A549 (cell line): ENCODE measurements around the gene ATP8A2. TPM values are rescaled to one million over a fixed set of nuclear protein-coding genes. Genes with fewer than 3 reads are reported as not detected.

Experiments
- ATAC-seq, 2 experiments: fragments of 200-7000 bp in 1 of 2; fragments of >200 bp in 1 of 2; cut with Nextera tagmentation in 1 of 2; cut with Tn5 transposase in 1 of 2; 3 replicates each; pipeline versions ENCODE4 v1.8.0 to v1.9.1; 2018 to 2020; ENCODE audit warnings: mild to moderate bottlenecking in 1 of 2, moderate library complexity in 1 of 2
- CTCF ChIA-PET: fragments of 300-600 bp; sonication (Branson Sonifier 250); formaldehyde crosslinking; extraction: SDS; loops from one replicate; lab custom pipeline; 2021; ENCODE audit warnings: antibody characterized with exemption, inconsistent platforms; lab: Yijun Ruan, JAX
- POLR2A ChIA-PET: fragments of 350-600 bp; formaldehyde crosslinking; extraction: SDS; loops from one replicate; lab custom pipeline; 2021; ENCODE audit warnings: antibody characterized with exemption, inconsistent platforms; lab: Yijun Ruan, JAX
- DNase-seq, 2 experiments: peaks; one replicate each; pipeline versions ENCODE4 v3.0.0 to v3.0.0-alpha.2; 2011 to 2016; ENCODE audit warnings: low read depth in 1 of 2, low spot score in 1 of 2
- FAIRE-seq: peaks from 2 replicates; lab custom pipeline; 2011; peaks lifted over from hg19 to GRCh38; lab: Jason Lieb, UNC
- H3K27ac ChIP-seq, 2 experiments: fragments of >200 bp; sonication (Bioruptor Twin); formaldehyde crosslinking; 3 replicates each; pipeline ENCODE4 v1.5.1; 2016 to 2017
- H3K4me1 ChIP-seq: fragments of >200 bp; sonication (Bioruptor Twin); formaldehyde crosslinking; 3 replicates; pipeline ENCODE4 v1.6.1; 2016
- H3K4me2 ChIP-seq: fragments of >200 bp; sonication (Bioruptor Twin); formaldehyde crosslinking; 3 replicates; pipeline ENCODE4 v1.6.1; 2016
- H3K4me3 ChIP-seq: fragments of >200 bp; sonication (Bioruptor Twin); formaldehyde crosslinking; 3 replicates; pipeline ENCODE4 v1.5.1; 2016
- H3K9me3 ChIP-seq: fragments of >200 bp; sonication (Bioruptor Twin); formaldehyde crosslinking; 3 replicates; pipeline ENCODE4 v1.6.1; 2016
- CBX8 ChIP-seq: fragments of 200-600 bp; sonication (generic); IDR thresholded peaks from 2 replicates; pipeline ENCODE4 v1.6.1; 2016
- CEBPB ChIP-seq, 2 experiments: fragments of >200 bp in 1 of 2; sonication (Bioruptor Twin) in 1 of 2; formaldehyde crosslinking in 1 of 2; IDR thresholded peaks; 2 replicates each; pipeline ENCODE4 v1.6.1; 2012 to 2016
- ESRRA ChIP-seq: fragments of 150-350 bp; IDR thresholded peaks from 2 replicates; pipeline ENCODE4 v1.6.1; 2014; ENCODE audit warnings: mild to moderate bottlenecking, low read length, borderline replicate concordance
- FOXS1 ChIP-seq: fragments of 250-450 bp; sonication (Bioruptor Pico); IDR thresholded peaks from 2 replicates; pipeline ENCODE4 v1.5.0; 2020; ENCODE audit warnings: mild to moderate bottlenecking, moderate library complexity
- HDAC2 ChIP-seq: fragments of 200-600 bp; sonication (generic); IDR thresholded peaks from 2 replicates; pipeline ENCODE4 v1.6.1; 2016
- JUN ChIP-seq, 2 experiments: fragments of >200 bp; sonication (Bioruptor Twin); formaldehyde crosslinking; IDR thresholded peaks; 2 replicates in 1 of 2; 3 replicates in 1 of 2; pipeline ENCODE4 v1.6.1; 2016 to 2017
- KDM1A ChIP-seq: fragments of 200-600 bp; sonication (generic); IDR thresholded peaks from 2 replicates; pipeline ENCODE4 v1.6.1; 2016; ENCODE audit warnings: low read depth, mild to moderate bottlenecking
- MAFK ChIP-seq: fragments of 450-650 bp; IDR thresholded peaks from 2 replicates; pipeline ENCODE4 v1.6.1; 2014; ENCODE audit not compliant: partially characterized antibody
- MAZ ChIP-seq: fragments of 150-350 bp; IDR thresholded peaks from 2 replicates; pipeline ENCODE4 v1.6.1; 2014; ENCODE audit warnings: antibody characterized with exemption, low read depth, low read length, borderline replicate concordance
- NFE2L2 ChIP-seq: fragments of 150-350 bp; conservative IDR thresholded peaks from 2 replicates; pipeline ENCODE4 v1.6.1; 2014; ENCODE audit warnings: low read length
- NPAS2 ChIP-seq: fragments of 250-450 bp; sonication (Bioruptor Pico); IDR thresholded peaks from 2 replicates; pipeline ENCODE4 v1.8.0; 2022; ENCODE audit warnings: mild to moderate bottlenecking, moderate library complexity, borderline replicate concordance
- POLR2A ChIP-seq: IDR thresholded peaks from 2 replicates; pipeline ENCODE4 v1.6.1; 2012; ENCODE audit warnings: mild to moderate bottlenecking, low read length
- RFX5 ChIP-seq: fragments of 450-650 bp; IDR thresholded peaks from 2 replicates; pipeline ENCODE4 v1.7.1; 2014; ENCODE audit warnings: antibody characterized with exemption, mild to moderate bottlenecking, moderate library complexity
- SMC3 ChIP-seq: fragments of >200 bp; sonication (Bioruptor Twin); formaldehyde crosslinking; IDR thresholded peaks from 3 replicates; pipeline ENCODE4 v1.6.1; 2018; ENCODE audit warnings: inconsistent platforms
- TFCP2L1 ChIP-seq: fragments of 250-450 bp; sonication (Bioruptor Pico); IDR thresholded peaks from 2 replicates; pipeline ENCODE4 v1.5.0; 2021; ENCODE audit warnings: mild to moderate bottlenecking
- TP53 ChIP-seq: fragments of 250-450 bp; sonication (Bioruptor Pico); IDR thresholded peaks from 2 replicates; pipeline ENCODE4 v1.5.0; 2021; ENCODE audit warnings: mild to moderate bottlenecking, moderate library complexity
- ZNF302 ChIP-seq: fragments of 250-450 bp; sonication (Bioruptor Pico); IDR thresholded peaks from 2 replicates; pipeline ENCODE4 v1.9.0; 2021; ENCODE audit warnings: inconsistent platforms, mild to moderate bottlenecking, moderate library complexity
- ZSCAN20 ChIP-seq: fragments of 250-450 bp; sonication (Bioruptor Pico); IDR thresholded peaks from 2 replicates; pipeline ENCODE4 v1.8.0; 2022; ENCODE audit warnings: mild to moderate bottlenecking, moderate library complexity
- WGBS: methylation state at CpG from one replicate; pipeline ENCODE4 v1.1.6; 2017; ENCODE audit errors: missing lambda C conversion rate; 5-methylcytosine and 5-hydroxymethylcytosine counted together
- polyA plus RNA-seq, 4 experiments: library from polyadenylated mRNA; depleted of rRNA in 3 of 4; stranded (reverse); fragments of >200 nt; fragmentation: RNase III in 1 of 4; extraction: RNeasy Plus Mini Kit Qiagen cat#74134 plus additional on column Dnase treatment in 1 of 4; gene quantifications; 2 replicates in 3 of 4; 3 replicates in 1 of 4; pipeline ENCODE4 v1.2.3, GENCODE V29; 2011 to 2017
- TF ChIP-seq, protein P1 (sequence below): fragments of 250-450 bp; sonication (Bioruptor Pico); IDR thresholded peaks from 2 replicates; pipeline ENCODE4 v1.5.0; 2020; ENCODE audit warnings: low read depth, mild to moderate bottlenecking, moderate library complexity
- TF ChIP-seq, protein P2 (sequence below): fragments of 150-350 bp; IDR thresholded peaks from 2 replicates; pipeline ENCODE4 v1.6.1; 2014; ENCODE audit warnings: low read depth, mild to moderate bottlenecking, low read length
- TF ChIP-seq, protein P3 (sequence below): fragments of >200 bp; sonication (Bioruptor Twin); formaldehyde crosslinking; IDR thresholded peaks from 3 replicates; pipeline ENCODE4 v1.6.1; 2016
- TF ChIP-seq, protein P4 (sequence below): IDR thresholded peaks from 2 replicates; pipeline ENCODE4 v1.6.1; 2012
- TF ChIP-seq, protein P5 (sequence below): fragments of 250-450 bp; sonication (Bioruptor Pico); IDR thresholded peaks from 2 replicates; pipeline ENCODE4 v1.5.0; 2021; ENCODE audit warnings: mild to moderate bottlenecking, moderate library complexity, borderline replicate concordance

Gene ATP8A2
- polyA plus RNA-seq, 2 of the 4 experiments (the other 2 are of a cell fraction), result 0.03 TPM; not detected in 1

DNA sequence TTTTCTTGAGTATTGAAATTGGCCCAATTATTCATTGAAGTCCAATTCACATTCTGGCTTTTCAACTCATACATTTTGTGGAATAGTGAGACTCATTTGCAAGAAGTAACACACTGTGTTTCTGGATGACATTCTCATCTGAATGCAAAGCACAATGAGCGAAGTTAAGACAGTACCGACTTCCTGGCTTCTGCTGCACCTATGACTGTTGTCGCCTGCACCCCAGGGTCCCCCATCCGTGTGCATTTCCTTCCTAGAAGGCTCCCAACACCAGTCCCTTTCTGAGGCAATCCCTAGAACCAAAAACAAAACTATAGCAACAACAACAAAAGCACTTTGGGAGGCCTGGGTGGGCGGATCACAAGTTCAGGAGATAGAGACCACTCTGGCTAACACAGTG is 496.7 kb downstream of the ATP8A2 start:
- ChIA-PET POLR2A (no interaction called here), CTCF (no interaction called here)
- no peak for ATAC-seq
- WGBS, result 26% methylated on average over 5 of the region's 5 CpGs
- Histone ChIP-seq H3K4me2 (no peak overlapping the region), H3K4me3 (no peak overlapping the region), H3K27ac (no peak overlapping the region), H3K4me1 (no peaks in the 10 kb centered on the region), H3K9me3 (no peaks in the 10 kb centered on the region)
- no peak for FAIRE-seq
- TF ChIP-seq NPAS2, result no peak
- TF ChIP-seq CEBPB (IDR thresholded peaks at IDR 0.05), result no peak
- TF ChIP-seq, protein P1, sequence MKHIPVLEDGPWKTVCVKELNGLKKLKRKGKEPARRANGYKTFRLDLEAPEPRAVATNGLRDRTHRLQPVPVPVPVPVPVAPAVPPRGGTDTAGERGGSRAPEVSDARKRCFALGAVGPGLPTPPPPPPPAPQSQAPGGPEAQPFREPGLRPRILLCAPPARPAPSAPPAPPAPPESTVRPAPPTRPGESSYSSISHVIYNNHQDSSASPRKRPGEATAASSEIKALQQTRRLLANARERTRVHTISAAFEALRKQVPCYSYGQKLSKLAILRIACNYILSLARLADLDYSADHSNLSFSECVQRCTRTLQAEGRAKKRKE (CRISPR knock-in tag), result no peak
- no peak for TF ChIP-seq ESRRA
- no peak for TF ChIP-seq POLR2A
- TF ChIP-seq TFCP2L1 (CRISPR knock-in tag), result no peak
- TF ChIP-seq ZSCAN20 (CRISPR knock-in tag), result no peak
- TF ChIP-seq, protein P2, sequence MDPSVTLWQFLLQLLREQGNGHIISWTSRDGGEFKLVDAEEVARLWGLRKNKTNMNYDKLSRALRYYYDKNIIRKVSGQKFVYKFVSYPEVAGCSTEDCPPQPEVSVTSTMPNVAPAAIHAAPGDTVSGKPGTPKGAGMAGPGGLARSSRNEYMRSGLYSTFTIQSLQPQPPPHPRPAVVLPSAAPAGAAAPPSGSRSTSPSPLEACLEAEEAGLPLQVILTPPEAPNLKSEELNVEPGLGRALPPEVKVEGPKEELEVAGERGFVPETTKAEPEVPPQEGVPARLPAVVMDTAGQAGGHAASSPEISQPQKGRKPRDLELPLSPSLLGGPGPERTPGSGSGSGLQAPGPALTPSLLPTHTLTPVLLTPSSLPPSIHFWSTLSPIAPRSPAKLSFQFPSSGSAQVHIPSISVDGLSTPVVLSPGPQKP, result no peak
- no peak for DNase-seq

DNA sequence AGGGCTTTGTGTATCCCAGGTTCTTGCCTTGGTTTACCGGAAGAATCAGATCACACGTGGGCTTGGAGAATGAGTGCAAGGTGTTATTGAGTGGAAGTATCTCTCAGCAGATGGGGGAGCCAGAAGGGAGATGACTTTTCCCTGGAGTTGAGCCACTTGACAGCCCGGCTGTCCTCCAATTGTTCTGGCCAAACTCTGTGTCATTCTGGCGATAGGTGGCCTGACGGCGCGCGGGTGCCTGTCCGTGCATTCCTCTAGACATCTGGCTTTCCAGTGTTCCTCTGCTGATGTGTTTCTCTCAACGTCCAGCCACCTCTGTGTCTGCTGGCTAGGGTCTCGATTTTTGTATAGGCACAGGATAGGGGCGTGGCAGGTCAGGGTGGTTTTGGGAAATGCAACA is 498.2 kb downstream of the ATP8A2 start:
- ChIA-PET CTCF (no interaction called here), POLR2A (no interaction called here)
- Histone ChIP-seq H3K9me3 (no peaks in the 10 kb centered on the region), H3K4me3 (no peak overlapping the region), H3K4me1 (no peaks in the 10 kb centered on the region), H3K27ac (no peak overlapping the region), H3K4me2 (no peak overlapping the region)
- ATAC-seq (no peak), DNase-seq (no peak), FAIRE-seq (no peak)
- 54% methylated on average over 11 of the region's 12 CpGs for WGBS
- TF ChIP-seq NFE2L2 (no peak), ESRRA (no peak), RFX5 (no peak), CEBPB (IDR thresholded peaks at IDR 0.05) (no peak), NPAS2 (no peak), KDM1A (no peak), ZNF302 (CRISPR knock-in tag) (no peak), TP53 (CRISPR knock-in tag) (no peak), JUN (IDR thresholded peaks at IDR 0.05) (no peak), MAZ (no peak), POLR2A (no peak), MAFK (no peak), FOXS1 (CRISPR knock-in tag) (no peak), SMC3 (no peak)
- TF ChIP-seq, protein P3, sequence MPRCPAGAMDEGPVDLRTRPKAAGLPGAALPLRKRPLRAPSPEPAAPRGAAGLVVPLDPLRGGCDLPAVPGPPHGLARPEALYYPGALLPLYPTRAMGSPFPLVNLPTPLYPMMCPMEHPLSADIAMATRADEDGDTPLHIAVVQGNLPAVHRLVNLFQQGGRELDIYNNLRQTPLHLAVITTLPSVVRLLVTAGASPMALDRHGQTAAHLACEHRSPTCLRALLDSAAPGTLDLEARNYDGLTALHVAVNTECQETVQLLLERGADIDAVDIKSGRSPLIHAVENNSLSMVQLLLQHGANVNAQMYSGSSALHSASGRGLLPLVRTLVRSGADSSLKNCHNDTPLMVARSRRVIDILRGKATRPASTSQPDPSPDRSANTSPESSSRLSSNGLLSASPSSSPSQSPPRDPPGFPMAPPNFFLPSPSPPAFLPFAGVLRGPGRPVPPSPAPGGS, result no peak
- TF ChIP-seq, protein P4, sequence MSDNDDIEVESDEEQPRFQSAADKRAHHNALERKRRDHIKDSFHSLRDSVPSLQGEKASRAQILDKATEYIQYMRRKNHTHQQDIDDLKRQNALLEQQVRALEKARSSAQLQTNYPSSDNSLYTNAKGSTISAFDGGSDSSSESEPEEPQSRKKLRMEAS, result no peak

DNA sequence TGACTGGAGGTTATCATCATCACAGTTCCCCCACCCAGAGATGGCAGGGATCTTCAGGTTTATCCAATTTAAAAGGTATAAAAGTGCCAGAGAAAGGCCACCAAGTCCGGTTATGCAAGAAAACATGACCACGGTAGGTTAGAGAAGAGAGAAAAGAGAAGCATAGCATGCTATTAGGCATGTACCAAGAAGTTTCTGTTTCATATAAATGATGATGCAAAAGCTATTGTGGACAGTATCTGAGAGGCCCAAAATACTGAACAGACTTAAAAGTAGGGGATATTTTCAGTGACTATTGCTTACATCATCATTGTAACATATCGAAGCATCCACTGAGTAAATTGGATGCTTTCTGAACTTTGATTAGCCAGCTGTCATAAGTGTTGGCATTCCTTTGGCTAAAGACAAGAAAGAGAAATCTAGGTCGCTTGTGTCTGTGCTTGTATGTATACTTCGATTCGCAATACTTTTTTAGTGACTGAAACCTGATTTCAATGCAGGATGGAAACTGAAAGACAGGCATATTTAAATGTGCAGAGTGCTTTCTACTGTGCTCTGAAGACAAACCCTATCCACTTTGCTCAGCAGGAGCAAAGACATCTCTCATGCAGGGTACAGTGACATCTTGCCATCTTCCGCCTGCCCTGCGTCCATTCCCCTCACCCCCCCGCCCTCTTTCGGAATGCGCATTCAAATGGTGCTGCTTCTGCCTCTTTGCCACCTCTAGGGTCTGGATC is 499.8 kb downstream of the ATP8A2 start:
- Histone ChIP-seq H3K4me3 (no peak overlapping the region), H3K4me2 (no peak overlapping the region), H3K9me3 (no peaks in the 10 kb centered on the region), H3K27ac (no peak overlapping the region), H3K4me1 (no peaks in the 10 kb centered on the region)
- WGBS, result 40% methylated on average over 8 of the region's 11 CpGs
- CTCF ChIA-PET, result no interaction called here
- POLR2A ChIA-PET, result no interaction called here
- FAIRE-seq (no peak), ATAC-seq (no peak), DNase-seq (no peak)
- no peak for TF ChIP-seq HDAC2
- TF ChIP-seq, protein P1 (CRISPR knock-in tag), result no peak
- TF ChIP-seq FOXS1 (CRISPR knock-in tag), result no peak
- TF ChIP-seq CBX8, result no peak
- no peak for TF ChIP-seq CEBPB (IDR thresholded peaks at IDR 0.05)
- TF ChIP-seq, protein P3, result no peak
- TF ChIP-seq, protein P5, sequence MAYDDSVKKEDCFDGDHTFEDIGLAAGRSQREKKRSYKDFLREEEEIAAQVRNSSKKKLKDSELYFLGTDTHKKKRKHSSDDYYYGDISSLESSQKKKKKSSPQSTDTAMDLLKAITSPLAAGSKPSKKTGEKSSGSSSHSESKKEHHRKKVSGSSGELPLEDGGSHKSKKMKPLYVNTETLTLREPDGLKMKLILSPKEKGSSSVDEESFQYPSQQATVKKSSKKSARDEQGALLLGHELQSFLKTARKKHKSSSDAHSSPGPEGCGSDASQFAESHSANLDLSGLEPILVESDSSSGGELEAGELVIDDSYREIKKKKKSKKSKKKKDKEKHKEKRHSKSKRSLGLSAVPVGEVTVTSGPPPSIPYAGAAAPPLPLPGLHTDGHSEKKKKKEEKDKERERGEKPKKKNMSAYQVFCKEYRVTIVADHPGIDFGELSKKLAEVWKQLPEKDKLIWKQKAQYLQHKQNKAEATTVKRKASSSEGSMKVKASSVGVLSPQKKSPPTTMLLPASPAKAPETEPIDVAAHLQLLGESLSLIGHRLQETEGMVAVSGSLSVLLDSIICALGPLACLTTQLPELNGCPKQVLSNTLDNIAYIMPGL (CRISPR knock-in tag), result no peak
